Right lung (tissue), 5 donors: Measurements from ENCODE around the gene PIGQ. TPM values are rescaled to one million over a fixed set of nuclear protein-coding genes. Genes with fewer than 3 reads are reported as not detected.

Source experiments
- DNase-seq, 2 donors: peaks; one replicate each; pipeline ENCODE4 v3.0.0-alpha.2; 2013
- polyA plus RNA-seq, 5 donors: library from polyadenylated mRNA; unstranded; fragments of 120-200 nt; gene quantifications; one replicate each; pipeline versions ENCODE4 v1.2.1 to v1.2.3, GENCODE V29; 2013; ENCODE audit warnings: inconsistent platforms in 1 of 5, low replicate concordance in 1 of 5; ENCODE audit not compliant: insufficient read length in 5 of 5, insufficient read depth in 1 of 5

The PIGQ gene
- polyA plus RNA-seq, 5 donors = 28.8 to 48.1 (median 35.6) TPM

DNA sequence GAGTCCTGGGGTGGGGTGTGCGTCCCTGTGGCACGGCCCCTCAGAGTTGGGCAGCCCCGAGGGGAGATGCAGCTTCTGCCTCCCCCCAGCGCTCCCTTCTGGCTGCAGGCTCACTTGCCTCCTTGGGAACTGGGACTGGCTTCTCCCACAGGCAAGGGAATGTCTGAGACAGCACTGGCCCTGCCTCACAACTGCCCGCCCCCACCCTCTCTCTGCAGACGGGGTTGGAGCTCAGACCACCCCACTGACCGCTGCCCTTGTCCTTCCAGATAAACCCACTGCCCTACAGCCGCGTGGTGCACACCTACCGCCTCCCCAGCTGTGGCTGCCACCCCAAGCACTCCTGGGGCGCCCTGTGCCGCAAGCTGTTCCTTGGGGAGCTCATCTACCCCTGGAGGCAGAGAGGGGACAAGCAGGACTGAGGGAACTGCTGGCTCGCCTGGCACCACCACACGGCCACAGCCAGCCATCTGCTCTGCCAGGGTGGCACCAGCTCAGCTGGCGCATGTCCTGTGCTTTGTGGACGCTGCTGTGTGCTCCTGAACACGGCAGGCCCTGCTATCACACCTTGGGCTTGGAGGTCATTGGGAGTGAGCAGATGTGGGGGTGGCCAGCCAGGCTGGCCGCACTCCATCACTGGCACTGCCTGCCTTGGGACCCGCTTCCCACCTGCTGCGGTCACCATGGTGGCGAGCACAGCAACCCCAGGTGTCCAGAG is 13.0 kb downstream of the PIGQ start:
- no peak for DNase-seq

DNA sequence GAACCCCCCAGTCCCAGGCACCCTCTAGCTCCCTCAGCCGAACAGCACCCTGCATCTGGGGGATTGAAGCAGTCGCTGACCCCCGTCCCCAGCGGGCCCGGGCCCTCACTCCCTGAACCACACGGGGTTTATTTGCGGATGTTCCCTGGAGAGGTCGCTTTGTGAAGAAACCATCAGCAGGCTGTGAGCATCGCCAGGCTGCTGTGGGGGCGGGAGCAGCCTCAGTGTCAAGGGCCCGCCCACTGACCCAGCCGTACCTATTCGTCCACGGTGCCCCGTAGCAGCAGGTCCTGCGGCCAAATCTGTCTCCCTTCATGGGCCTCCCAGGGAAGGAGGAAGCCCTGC is 13.7 kb downstream of the PIGQ start:
- no peak for DNase-seq

DNA sequence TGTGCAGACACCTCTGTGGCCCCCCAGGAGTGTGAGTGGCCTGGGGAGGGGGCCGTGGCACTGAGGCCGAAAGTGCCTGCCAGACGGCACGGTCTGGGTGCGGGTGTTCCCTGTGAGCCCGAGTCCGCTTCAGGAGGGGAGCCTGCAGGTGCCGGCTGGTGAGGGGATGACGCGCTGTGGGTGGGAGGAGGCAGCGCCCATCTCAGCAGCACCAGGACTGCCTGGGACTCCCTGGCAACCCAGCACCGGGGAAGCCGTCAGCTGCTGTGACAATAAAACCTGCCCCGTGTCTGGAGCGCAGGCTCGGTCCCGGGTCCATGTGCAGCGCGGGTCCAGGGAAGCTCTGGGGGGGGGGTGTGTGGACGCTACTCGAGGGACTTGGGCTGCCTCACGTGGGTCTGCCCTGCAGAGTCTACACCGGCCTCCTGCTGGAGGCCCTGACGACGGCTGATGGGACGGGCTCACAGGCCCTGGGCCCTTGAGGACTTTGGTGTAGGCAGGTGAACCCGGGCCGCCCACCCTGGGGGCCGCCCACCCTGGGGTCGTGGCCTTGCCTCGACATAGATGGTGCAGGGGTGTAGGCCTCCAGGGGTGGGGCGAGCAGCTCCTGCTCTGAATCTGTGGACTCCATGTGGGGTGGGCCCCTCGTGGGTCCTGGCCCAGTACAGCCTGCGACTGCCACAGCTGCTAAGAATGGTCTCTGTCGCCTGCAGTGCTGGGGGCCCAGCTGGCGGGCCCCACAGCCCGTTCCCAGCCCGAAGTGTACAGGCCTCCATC is 14.2 kb downstream of the PIGQ start:
- DNase-seq = no peak

DNA sequence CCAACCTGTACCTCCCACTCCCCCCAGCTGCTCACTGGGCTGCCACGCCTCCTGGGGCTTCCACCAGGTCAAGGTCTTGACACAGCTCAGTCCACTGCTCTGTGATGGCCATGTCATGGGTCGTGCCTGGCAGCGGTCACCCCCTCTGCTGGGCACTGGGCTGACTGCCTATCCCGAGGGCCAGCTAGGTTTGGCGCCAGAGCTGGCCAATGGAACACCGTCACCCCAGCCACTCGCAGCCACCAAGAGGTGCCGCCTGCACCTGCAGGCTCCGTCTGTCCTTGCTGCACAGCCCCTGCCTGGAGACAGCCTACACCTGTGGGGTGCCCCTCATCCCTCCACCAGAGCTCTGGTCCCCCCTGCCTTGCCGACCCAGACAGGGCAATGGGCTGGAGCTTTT is 15.6 kb downstream of the PIGQ start:
- DNase-seq = no peak

DNA sequence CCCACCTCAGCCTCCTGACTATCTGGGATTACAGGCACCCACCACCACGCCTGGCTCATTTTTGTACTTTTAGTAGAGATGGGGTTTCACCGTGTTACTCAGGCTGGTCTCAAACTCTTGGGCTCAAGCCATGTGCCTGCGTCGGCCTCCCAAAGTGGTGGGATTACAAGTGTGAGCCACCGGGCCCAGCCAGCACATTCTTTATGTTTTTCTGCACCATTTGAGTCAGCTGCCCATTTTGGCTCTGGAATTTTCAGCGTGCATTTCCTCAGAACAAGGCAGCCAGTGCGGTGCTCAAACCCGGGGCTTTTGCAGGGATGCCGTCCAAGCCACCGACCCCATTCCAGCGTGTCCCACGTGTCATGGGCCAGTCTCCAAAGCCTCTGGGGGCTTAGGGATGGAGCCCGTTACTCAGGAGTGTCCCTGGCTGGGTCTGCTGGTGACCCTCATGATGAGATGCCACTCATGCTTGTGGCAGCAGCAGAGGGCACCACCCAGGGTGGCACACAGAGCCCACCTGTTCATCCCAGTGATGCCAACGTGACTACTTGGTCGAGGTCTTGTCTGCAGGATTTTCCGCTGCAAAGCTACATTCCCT is 16.4 kb downstream of the PIGQ start:
- DNase-seq = no peak

DNA sequence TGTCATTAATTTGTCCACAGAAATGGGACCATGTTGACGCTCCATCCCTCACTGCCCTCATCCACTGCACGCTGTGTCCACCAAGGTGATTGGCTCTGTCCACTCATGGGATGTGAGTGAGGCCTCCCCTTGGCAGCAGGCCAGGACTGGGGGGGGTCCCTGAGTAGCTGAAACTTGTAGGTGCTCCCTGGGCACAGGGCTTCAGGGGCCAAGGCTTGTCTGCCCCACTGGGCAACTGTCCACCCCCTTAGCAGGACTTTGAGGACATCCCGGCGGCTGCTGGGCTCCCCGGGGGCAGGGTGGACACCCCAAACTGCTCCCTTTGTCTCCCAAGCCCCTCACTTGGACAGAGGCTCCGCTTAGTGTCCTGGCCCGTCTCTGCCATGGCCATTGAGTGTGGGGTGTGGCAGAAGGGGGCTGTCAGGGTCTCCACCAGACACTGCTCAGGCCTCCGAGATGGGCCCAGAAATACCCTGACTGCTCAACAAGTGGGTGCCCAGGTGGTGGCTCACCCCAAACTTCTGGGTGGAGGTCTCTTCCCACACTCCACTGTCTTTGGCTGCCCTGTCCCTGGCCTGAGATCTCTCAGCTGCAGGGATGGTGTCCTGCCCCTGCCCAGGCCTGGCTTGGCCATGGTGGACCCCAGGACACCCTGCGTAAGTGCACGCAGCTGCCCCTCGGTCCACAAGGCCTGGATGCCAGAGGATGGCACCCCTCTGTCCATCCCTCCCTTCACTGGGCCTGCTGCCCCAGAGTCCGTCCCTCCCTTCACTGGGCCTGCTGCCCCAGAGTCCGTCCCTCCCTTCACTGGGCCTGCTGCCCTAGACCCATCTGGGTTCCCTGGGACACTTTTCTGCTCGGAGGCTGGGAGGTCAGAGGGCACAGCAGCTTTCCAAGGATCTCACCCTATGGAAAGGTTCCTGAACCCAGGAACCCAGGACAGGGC is 17.1 kb downstream of the PIGQ start:
- DNase-seq = no peak

DNA sequence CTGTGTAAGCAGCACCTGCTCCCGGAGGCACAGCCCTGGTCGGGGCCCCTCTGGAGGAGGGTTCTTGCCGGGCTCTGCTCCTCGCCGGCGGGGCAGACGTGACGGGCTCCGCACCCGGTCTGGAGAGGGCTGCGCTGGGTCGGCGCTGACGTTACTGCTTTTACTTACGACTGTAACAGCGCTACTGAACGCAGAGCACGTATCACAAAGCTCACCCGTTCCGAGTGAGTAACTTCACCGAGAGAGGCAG is 18.8 kb downstream of the PIGQ start:
- DNase-seq = no peak

DNA sequence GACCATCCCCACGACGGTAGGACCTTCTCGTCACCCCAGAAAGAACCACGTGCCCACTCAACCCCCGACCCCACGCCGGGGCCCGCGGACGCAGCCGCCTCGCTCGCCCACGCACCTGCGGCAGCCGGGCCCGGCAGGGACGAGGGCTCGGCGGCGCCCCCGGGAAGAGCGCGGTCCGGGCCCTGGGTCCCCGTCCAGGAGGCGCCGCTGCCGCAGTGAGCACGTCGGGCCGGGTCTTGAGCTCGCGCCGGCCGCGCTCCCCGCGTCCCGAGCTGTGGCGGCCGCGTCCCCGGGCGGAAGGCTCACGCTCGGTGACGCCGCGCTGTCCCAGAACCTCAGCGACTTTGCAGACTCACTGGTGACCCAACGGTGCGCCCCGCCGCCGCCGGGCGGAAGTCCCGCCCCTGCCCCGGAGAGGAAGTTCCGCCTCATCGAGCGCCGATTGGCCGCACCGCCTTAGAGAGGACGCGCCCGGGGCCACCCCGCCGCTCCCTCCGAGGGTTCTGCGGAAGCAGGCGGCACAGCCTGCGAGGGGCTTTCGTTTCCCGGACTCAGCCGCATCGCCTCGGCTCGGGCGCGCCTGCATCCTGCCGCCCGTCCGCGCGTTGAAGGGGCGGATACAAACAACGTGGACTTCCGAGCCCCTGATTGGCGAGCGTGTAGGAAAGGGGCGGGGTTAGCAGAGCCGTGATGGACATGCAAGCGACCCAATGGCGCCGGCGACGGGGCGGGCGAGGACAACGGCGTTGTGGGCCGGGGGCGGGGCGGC is 19.3 kb downstream of the PIGQ start:
- peak; percentile 98 to 99 for DNase-seq

DNA sequence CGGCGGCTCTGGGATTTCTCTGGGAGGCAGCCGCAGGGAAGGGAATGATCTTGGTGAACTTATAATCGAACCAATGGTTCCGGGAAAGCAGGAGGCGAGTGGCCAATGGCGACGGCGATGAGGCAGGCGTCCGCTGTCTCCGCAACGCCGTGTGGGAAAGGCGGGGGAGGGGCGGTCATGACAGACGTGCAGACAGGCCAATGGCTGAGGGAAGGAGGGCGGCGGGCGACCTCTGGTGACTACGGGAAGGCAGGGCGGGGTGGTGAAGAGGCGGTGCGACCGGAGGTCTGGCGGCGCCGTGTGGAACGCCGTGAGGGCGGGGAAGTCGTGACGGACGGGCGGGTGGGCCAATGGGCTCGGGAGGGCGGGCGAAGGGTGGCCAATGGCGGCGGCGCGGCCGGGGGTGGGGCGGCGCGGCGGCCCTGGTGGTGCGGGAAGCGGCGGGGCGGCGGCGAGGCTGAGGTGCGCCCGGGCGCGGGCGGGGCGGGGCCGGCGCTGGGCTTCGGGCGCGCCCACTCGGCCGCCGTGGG is 20.0 kb downstream of the PIGQ start, which contains the start of gene RAB40C:
TSS of gene RAB40C (plus strand) at position 409 of the 530 bp plus-strand sequence. CDS start 226 bp downstream, outside the sequence.
- DNase-seq = peak; percentile 99 to 100

DNA sequence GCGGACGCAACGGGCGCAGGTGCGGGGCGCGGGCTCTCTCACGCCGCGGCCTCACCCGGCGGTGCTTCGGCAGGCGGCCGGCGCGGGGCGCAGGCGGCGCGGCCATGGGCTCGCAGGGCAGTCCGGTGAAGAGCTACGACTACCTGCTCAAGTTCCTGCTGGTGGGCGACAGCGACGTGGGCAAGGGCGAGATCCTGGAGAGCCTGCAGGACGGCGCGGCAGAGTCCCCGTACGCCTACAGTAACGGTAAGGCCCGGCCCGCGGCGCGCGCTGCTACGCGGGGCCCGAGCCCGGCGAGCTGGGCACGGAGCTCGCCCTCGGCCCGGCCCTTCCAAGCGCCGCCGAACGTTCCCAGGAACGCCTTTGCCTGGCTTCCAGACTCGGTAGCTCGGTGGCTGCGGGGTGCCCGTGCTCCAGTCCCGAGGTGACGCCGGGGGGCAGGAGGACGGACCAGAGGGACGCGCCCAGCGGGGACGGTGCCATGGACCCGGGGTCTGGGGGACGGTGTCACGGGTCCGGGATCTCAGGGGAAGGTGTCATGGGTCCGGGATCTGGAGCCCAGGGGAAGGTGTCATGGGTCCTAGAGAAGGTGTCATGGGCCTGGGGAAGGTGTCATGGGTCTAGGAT is 20.5 kb downstream of the PIGQ start:
- no peak for DNase-seq

DNA sequence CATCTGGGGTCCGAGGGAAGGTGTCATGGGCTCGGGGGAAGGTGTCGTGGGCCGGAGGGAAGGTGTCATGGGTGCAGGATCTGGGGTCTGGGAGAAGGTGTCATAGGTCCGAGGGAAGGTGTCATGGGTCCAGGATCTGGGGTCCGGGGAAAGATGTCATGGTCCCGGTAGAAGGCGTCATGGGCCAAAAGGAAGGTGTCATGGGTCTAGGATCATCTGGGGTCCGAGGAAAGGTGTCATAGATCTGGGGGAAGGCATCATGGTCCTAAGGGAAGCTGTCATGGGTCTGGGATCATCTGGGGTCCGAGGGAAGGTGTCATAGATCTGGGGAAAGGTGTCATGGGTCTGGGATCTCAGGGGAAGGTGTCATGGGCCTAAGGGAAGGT is 21.0 kb downstream of the PIGQ start:
- no peak for DNase-seq

DNA sequence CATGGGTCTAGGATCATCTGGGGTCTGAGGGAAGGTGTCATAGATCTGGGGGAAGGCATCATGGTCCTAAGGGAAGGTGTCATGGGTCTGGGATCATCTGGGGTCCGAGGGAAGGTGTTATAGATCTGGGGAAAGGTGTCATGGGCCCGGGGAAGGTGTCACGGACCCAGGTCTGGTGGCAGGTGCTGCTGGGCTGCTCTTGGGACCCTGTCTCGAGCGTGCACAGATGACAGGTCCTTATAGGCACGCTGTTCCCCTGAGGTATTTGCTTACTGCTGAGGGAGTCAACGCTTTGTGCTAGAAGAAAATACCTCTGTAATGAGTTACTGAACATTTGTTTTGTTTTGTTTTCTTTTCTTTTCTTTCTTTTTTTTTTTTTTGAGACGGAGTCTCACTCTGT is 21.5 kb downstream of the PIGQ start:
- DNase-seq = no peak

DNA sequence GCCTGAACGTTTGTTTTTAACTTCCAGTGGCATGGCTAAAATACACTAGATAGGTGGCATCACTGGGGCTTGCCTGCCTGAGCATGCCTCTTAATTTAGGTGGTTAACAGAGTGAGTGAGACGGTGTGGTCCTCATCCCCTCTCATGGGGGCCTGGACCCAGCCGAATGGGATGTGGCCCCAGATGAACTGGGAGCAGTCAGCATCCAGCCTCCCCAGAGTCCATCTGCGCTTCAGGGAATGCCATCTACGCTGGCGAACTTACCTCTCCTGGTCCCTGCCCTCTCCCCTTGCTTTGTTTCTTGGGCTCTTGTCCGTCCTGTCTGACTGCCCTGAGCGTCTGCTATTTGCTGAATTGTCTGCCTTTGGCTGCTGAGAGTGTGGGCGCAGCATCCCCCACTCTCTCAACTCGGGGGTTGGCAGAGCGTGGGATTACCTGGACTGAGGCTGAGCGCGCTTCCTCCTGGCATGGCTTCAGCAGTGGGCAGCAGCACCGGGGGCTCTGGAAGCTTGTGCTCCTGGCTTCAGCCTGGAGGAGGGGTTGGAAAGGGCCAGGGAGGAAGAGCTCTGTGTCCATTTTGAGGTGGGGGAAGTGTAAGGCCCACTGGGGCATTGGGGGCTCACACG is 22.2 kb downstream of the PIGQ start:
- no peak for DNase-seq

DNA sequence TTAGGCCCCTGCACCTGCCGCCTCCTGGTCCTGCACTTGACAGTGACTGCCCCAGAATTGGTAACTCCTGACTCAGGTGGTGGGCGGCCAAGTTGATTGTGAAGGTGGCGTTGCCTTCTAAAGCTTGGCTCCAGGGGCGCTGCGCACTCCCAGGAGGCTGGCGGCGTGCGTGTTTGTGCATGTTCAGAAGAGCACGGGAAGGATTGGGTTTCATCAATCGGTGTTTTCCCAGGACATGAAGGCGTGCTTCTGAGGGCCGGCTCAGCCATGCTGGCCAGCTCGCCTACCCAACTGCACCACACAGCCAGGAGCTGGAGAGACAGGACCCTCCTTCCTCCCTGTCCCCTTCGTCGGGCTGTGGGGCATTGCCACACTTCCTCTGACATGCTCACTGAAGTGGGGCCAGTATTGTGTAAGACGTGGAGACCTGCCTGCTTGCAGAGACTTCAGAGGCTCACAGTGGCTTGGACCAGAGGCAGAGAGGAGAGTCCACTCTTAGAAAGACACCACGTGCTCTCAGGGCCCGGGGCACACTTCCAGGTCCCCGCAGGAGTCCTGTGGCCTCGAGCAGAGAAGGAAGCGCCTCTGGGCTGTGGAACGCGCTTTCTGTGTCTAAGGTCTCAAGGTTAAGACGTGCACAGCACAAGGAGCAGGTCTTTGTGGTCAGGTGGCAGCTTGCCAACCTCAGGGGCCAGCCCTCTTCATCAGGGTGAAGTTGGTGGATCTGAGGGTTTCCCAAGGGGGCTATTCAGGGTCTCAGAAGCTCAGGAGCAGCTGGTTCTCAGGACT is 22.9 kb downstream of the PIGQ start:
- no peak for DNase-seq

DNA sequence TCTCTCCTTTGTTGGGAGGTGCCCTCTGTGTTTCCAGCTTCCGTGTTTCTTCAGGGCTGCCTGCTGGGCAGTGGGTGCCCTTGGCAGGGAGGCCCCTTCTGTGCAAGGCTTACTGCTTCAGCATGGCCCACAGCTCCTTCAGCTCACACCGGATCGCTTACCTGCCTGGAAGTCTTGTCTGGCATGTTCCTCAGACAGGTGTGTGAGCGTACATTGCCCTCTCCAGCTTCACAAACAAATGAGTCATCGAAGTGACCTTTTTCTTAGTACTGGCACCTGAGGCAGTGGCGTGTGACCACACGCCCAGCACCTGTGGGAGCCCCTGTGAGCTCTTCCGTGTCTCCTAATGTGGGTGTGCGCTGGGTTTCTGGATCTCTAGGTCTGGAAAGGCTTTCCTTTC is 23.6 kb downstream of the PIGQ start:
- DNase-seq = no peak

DNA sequence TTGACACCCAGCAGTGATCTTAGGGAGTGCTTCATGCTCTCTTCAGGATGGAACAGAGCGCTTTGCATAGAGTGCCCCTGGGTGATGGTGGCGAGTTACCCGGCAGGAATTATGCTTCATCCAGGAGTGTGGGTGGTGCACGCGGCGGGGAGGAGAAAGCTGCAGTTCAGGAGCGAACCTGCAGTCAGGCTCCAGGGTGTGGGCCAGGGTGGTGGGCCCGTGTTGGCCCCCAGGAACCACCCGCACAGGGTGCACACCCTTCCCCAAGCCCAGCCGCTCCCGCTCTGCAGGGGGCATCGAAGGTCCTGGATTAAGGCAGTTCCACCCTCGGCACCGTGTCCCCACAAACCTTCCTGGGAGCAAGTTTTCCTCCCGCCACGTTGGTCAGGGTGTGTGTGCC is 24.0 kb downstream of the PIGQ start:
- DNase-seq = no peak

DNA sequence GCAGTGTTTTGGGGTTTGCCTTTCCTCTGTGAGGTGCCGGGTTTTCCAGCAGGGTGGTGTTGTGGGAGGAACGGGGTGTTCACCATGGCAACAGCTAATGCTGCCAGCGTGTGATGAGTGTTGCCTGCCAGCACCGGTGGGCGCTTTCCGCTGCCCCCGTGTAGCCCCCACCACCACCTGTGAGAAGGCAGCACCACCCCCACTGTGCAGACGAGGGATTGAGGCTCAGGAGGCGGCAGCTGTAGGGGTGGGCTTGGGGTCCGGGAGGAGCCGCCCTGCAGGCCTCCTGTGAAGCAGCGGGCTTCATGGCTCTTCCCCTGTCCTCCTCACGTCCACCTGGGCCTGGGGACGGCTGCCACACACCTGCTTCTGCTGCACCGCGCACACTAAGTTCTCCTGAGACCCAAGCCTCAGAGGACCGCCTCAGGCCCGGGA is 25.3 kb downstream of the PIGQ start:
- DNase-seq = no peak

DNA sequence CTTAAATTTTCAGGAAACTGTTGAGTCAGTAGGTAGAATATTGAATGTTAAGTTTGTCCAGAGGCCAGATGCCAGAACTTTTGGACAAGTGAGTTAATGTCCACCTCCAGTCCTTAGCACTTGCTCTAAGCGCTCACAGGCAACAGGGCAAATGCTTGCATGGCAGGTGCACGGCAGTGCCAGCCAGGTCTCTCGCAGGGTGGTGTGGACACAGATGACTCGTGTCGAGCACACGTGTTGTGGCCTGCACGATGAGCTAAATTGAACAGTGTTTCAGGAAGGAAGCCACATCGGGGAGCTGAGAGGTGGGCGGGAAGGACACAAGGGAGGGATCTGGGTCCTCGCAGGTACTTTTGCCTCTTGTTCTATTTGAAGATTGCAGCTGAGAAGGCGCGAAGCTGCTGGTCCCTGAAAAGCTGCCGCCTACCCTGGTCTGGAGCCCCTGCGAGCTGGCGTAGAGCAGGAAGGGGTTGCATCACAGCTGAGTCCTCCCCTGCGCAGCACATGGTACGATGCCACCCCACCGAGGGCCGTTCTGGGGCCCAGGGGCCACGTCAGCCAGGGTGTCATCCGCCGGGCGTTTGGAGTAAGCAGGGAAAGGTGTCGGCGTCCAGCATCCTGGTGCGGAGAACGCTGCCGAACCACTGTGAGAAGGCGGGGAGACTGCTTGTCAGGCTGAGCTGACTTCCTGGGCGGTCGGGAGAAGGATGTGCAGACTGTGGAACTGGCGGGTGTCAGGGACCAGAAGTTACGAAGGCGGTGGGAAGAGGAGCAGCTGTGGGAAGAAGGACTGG is 26.4 kb downstream of the PIGQ start:
- DNase-seq = no peak

DNA sequence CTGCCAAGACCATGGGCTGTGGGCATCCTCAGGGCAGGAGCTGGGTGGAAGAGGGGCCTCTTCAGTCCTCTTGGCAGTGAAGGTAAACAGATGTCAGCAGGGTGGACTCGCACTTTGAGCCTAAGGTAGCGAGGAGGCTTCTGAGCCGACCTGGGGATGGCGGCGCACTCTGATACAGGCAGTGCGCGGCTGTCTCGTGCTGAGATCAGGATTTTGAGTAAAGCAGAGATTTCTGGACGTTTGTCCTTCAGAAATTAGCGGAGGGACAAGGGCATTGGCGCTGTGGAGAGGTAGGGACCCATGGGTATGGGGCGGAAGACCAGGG is 26.9 kb downstream of the PIGQ start:
- no peak for DNase-seq
